GM12891 (cell line): Measurements from ENCODE around the gene ROBO2.

Experiments
- POLR2A ChIP-seq: IDR thresholded peaks from 2 replicates; pipeline ENCODE4 v1.6.1; 2011; ENCODE audit warnings: low read depth, low read length, control low read depth
- POLR2AphosphoS5 ChIP-seq: IDR thresholded peaks from 2 replicates; pipeline ENCODE4 v1.6.1; 2011; ENCODE audit warnings: low read depth, low read length, control low read depth
- SPI1 ChIP-seq: IDR thresholded peaks from 2 replicates; pipeline ENCODE4 v1.6.1; 2011; ENCODE audit warnings: low read depth, low read length, control low read depth
- TAF1 ChIP-seq: IDR thresholded peaks from 2 replicates; pipeline ENCODE4 v1.6.1; 2011; ENCODE audit warnings: low read depth, low read length, control low read depth

GRCh38 chr3:77421916-77422315, 382.0 kb downstream of the ROBO2 start:
- TF ChIP-seq POLR2AphosphoS5 (no peak), SPI1 (no peak), POLR2A (no peak), TAF1 (no peak)
